HEK293T (cell line): ENCODE data around the gene FZR1.

ENCODE experiments used
- ARNT ChIP-seq: fragments of 450-650 bp; IDR thresholded peaks from 2 replicates; pipeline ENCODE4 v1.6.1; 2017; ENCODE audit warnings: mild to moderate bottlenecking
- CTBP1 ChIP-seq: fragments of 450-650 bp; IDR thresholded peaks from 2 replicates; pipeline ENCODE4 v1.6.1; 2016; ENCODE audit warnings: borderline replicate concordance
- ELF4 ChIP-seq: fragments of 450-650 bp; IDR thresholded peaks from 2 replicates; pipeline ENCODE4 v1.6.1; 2017; ENCODE audit warnings: antibody characterized with exemption
- FOXK2 ChIP-seq: fragments of 450-650 bp; IDR thresholded peaks from 2 replicates; pipeline ENCODE4 v1.6.1; 2016; ENCODE audit warnings: mild to moderate bottlenecking
- LEF1 ChIP-seq: fragments of 450-650 bp; IDR thresholded peaks from 2 replicates; pipeline ENCODE4 v1.6.1; 2017; ENCODE audit warnings: mild to moderate bottlenecking, borderline replicate concordance
- SP1 ChIP-seq: fragments of 450-650 bp; IDR thresholded peaks from 2 replicates; pipeline ENCODE4 v1.6.1; 2017
- SUZ12 ChIP-seq: fragments of 450-650 bp; IDR thresholded peaks from 2 replicates; pipeline ENCODE4 v1.6.1; 2016; ENCODE audit warnings: mild to moderate bottlenecking
- TF ChIP-seq, protein P1 (sequence below): fragments of 450-650 bp; IDR thresholded peaks from 2 replicates; pipeline ENCODE4 v1.6.1; 2016

GRCh38 chr19:3481241-3482090, 24.6 kb upstream of the FZR1 start:
- TF ChIP-seq, protein P1, sequence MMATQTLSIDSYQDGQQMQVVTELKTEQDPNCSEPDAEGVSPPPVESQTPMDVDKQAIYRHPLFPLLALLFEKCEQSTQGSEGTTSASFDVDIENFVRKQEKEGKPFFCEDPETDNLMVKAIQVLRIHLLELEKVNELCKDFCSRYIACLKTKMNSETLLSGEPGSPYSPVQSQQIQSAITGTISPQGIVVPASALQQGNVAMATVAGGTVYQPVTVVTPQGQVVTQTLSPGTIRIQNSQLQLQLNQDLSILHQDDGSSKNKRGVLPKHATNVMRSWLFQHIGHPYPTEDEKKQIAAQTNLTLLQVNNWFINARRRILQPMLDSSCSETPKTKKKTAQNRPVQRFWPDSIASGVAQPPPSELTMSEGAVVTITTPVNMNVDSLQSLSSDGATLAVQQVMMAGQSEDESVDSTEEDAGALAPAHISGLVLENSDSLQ = no peak
- no peak for TF ChIP-seq SP1
- TF ChIP-seq SUZ12 = no peak
- TF ChIP-seq ARNT = no peak
- TF ChIP-seq FOXK2 = no peak
- no peak for TF ChIP-seq ELF4
- no peak for TF ChIP-seq LEF1
- no peak for TF ChIP-seq CTBP1
